NCI-H460 (cell line): Measurements from ENCODE around the gene DENND1A. TPM values are rescaled to one million over a fixed set of nuclear protein-coding genes. Genes with fewer than 3 reads are reported as not detected.

Source experiments
- DNase-seq: peaks from one replicate; pipeline ENCODE4 v3.0.0-alpha.2; 2016; ENCODE audit warnings: low read depth; ENCODE audit errors: extremely low read depth
- total RNA-seq: library from RNA; depleted of rRNA; stranded (reverse); fragments of >200 nt; shearing (Covaris generic); gene quantifications from 2 replicates; pipeline ENCODE4 v1.2.3, GENCODE V29; 2014

The DENND1A gene
- total RNA-seq, 1 experiment from 2014 or later: 32.7 TPM

GRCh38 chr9:123597048-123597447 lies 332.9 kb downstream of the DENND1A start:
- no peak for DNase-seq

DNA sequence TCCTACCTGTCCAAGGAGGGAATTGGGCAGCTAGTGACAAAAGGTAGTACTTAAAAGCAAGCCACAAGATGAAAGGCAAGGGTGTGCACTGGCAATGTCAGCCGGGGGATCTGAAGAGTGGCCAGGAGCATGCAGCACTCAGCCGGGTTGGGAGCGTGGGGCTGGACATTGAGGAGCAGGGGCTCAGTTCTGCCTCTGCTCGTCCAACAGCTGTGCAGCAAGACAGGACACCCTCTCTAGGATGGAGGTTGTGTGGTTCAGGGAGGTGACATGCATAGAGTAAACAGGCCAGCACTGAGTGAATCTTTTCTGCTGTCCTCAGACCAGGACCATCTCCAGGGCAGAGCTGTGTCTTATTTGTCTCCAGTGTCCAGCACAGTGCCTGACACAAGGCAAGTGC lies 338.6 kb downstream of the DENND1A start:
- no peak for DNase-seq

GRCh38 chr9:123590499-123590898 lies 339.4 kb downstream of the DENND1A start:
- no peak for DNase-seq

DNA sequence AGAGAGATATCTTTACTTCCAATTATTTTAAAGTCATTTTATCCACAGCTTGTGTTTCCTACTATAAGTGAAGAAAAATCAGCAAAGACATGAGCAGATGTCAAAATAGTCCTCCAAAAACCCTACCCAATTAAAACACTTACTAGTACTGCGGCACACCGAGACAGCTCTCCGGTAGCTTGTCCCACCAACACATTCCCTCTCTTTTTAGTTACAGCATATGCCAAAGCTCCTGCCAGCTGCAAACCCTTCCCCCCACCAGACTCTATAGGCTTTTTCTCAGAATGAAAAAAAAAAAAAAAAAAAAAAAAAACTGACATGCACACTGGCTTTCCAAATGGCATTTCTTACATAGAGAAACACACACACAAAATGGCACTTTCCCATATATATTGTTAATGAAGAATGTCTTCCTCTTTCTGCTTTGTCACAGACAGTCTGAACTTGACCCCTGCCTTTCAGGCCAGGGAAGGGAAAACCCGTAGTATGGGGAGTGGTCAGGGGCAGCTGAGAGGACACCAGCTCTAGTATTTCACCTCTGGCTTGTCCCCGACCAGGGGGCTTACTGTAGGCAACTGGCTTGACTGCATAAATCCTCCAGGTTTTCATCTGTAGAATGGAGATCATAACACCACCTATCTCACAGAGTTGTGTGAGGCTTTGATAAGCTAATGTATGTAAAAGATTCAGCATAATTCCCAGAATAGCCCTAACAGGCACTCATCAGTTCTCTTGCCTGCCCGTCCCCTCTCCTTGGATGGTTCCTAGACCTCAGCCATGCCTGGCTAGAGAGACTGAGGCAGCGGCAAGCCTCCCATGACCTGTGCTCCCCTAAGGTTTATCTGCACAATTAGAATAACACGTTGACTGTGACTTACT lies 340.3 kb downstream of the DENND1A start:
- DNase-seq: no peak

DNA sequence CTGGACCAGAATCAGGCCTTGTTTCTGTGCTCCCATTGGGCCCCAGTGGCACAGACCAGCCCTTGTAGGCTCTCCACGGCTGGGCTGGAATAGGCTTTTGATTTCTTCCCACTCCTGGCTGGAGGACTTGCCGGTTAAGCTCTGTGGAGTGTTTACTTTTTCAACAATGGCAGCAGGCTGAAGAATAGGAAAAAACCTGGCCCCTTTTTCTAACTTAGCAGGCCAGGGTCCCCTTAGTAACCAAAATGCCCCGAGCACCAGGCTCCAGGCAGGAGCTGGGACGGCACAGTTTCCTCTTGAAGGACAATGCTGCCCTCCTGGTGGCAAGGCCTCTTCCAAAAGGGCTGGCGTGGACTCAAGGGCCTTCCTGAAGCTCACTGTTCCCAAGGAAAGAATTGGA lies 343.7 kb downstream of the DENND1A start:
- no peak for DNase-seq

DNA sequence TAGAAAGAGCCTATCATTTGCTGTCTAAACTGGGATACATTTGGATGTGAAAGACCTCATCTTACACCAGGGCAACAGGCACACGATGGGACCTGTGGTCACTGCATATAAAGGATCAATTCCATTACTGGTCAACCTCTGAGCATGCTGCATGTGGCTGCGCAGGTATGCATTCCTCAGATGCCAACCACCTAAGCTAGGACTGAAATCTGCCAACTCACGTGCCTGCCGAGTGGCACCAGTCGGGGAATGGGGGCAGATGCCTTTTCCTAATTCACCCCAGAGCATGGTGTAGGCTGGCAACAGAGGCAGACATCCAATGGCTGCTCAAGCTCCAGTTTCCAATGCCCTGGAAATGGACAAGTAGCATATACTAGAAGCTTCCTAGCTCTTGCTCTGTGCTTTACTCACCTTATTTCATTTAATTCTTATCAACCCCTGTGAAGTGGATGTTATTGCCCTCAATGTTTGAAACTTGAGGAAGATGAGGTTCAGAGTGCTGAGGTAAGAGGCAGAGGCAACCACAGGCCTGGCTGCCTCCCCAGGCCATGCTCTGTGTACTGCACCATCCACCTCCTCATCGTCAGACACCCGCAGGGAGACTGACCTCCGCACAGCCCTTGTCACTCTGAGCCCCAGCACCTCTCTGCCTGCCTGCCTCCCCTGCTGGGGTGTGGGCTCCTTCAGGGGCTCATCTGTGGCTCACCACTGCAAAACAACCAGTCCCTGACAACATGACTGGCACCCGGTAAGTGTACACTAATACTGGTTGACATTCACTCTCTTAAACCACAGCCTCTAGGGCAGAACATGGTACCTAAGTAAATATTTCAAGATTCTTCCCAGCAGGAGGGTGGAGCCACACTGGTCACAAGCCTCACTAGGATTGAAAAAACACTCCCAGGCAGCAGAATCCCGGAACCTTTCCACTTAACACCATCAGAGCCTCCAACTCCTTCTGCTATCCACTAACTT lies 345.4 kb downstream of the DENND1A start:
- DNase-seq: no peak

GRCh38 chr9:123583646-123584045 lies 346.3 kb downstream of the DENND1A start:
- DNase-seq: no peak

DNA sequence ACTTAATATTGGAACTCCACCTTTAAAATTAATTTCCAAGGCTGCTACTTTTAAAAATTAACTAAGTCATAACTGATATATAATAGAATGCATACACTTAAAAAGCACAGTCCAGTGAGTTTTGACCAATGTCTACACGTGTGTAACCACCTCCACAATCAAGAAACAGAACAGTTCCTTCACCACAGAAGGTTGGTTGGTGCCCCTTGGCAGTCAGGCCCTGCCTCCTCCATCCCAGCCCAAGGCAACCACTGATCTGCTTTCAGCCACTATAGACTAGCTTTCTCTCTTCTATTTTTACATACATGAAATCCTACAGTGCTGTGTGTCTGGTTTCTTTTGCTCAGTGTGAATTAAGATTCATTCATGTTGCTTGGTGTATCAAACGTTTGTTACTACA lies 358.7 kb downstream of the DENND1A start:
- DNase-seq: no peak

GRCh38 chr9:123568691-123569688 lies 360.9 kb downstream of the DENND1A start:
- DNase-seq: no peak

DNA sequence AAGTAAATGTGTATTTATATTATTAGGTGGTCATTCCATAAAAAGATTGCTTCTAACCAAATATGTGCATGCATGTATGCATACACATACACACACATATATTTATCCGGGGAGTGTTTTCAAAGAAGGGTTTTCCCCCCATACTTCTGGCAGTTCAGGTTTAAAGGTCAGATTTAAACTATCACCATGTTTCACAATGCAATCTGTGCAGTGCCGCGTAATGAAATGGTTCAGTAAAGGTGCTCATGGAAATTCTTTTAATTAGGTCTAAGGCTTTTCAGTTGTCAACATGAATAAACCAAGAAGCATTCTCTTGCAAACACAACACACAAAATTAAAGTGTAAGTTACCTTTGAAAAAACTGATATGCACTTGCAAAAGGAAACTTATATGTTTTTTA lies 362.9 kb downstream of the DENND1A start:
- DNase-seq: no peak

DNA sequence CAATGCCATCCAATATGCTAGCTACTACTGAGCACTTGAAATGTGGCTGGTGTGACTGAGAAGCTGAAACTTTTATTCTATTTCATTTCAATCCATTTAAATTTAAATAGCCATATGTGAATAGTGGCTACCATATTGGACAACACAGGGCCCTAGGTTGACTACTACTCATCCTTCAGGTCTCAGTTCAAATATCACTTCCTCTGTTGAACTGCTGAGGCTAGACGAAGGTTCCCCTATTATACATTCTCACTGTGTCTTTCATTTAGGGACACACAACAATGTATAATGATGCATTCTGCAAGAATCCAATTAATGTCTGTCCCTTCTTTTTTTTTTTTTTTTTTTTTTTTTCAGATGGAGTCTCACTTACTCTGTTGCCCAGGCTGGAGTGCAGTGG lies 365.3 kb downstream of the DENND1A start:
- DNase-seq: no peak

- no peak for DNase-seq
These were observed 367.0 kb downstream of the DENND1A start for GRCh38 chr9:123562844-123563346.

DNA sequence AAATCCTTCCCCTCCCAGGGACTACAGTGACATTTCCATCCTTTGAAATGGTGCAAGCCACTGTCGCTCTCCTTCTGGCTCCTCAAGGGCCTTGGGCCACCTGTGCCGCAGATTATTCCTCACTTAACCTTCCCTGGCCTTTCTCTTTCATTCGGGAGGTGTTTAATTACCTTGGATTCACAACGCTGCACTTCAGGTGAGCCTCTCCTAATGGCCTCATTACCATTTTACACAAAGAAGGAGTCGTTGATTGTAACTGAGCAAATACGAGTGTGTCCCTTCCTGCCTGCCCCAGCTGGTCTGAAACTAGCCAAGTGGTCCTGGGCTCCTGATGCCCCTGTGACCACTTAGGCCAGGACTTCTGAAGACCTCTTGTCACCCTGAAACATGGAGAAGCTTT lies 368.9 kb downstream of the DENND1A start:
- DNase-seq: no peak

DNA sequence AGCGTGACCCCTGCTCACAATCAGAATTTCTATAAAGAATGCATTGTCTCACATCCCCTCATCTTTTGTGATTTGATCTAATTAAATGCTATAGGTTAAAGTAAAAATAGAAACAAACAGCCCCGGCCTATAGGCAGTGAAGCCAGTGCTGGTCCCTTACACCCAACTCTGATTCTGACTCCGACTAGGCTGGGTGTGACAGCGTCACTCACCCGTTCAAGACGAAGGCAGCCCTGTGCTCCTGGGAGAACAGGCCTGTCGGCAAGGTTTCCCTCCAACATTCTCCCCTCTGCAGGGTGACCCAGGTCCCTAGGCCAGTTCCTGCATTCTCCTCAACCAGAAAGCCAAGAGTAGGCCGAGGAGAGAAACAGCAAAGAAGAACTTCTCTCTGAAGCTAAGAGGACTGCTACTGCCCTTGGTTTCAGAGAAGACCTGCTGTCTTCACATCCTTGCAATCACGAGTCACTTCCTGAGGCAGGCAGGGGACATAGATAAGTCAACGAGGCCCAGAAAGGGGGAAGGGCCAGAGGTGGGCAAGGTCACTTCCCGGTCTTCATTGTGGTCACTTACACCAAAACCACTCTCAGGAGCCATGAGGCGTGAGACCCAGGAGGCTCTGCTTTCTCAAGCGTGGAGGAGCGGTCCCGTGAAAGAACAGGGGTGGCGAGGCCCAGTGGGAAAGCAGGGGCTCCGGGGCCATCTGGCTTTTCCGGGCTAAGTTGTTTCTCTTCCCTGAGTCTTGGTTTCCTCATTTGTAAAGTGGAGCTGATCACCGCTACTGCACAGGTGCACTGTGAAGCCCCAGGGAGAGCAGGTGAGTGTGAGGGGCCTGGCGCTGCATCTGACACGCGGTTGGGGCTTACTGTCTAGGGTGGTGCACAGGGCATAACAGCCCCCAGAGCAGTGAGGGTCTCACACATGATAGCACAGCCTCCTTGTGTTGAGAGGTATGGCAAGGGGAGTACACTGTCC lies 373.2 kb downstream of the DENND1A start:
- DNase-seq: no peak

DNA sequence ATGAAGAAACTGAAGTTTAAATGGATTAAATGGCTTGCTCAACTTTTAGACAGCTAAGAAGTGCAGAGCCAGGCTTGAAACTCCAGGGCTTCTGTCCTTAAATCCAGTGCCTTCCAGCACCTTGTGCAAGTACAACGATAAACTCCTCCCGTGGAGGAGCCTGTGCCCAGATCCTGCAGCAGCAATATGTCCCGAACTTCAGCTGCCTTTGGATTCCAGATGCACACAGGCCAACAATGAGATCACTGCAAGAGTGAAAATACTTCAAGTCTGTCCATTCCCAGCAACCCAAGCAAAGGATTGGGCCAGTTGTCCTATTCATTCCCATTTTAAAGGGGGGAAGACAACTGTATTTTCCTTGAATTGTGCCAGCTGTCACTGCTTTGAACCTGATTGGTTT lies 374.3 kb downstream of the DENND1A start:
- DNase-seq: no peak

- no peak for DNase-seq
These were observed 377.4 kb downstream of the DENND1A start for GRCh38 chr9:123552530-123552929.

- DNase-seq: no peak
These were observed 378.2 kb downstream of the DENND1A start for GRCh38 chr9:123551734-123552133.

GRCh38 chr9:123550797-123551196 lies 379.1 kb downstream of the DENND1A start:
- no peak for DNase-seq

DNA sequence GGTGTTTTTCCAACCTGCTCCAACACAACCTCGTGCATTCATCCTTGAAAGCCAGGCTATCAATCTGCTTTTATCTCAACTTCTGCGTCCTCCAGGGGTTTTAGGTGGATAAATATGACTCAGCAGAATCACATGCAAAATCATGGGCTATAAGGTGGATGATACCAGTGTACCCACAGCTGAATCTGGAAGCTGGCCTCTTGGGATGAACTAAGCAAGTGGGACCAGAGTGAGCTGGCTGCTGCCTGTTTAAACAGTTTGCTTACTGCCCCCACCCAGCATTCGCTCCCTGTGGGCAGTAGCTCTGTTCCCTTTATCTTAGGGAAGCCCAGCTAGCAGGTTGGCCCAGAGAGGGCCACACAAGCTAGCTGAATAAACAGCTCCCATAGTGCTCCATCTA lies 379.9 kb downstream of the DENND1A start:
- DNase-seq: no peak
